Right lobe of liver (tissue), 4 donors: ENCODE measurements around the gene ANKRD16.

Source experiments
- POLR2A ChIP-seq: fragments of 450-650 bp; IDR thresholded peaks from one replicate; pipeline ENCODE4 v1.6.1; 2017; ENCODE audit warnings: antibody characterized with exemption, mild to moderate bottlenecking
- TF ChIP-seq, protein P1 (sequence below), 4 donors: fragments of 200-600 bp in 3 of 4; fragments of 450-650 bp in 1 of 4; IDR thresholded peaks; one replicate each; pipeline versions ENCODE4 v1.5.1 to v1.8.0; 2016 to 2022; ENCODE audit warnings: antibody characterized with exemption in 4 of 4, mild to moderate bottlenecking in 2 of 4
- donor health status: DM: no; HTN: no; CAD: no.
- donor health status: DM: no; HTN: no; CAD: no.
- donor health status: DM: no; HTN: yes; CAD: no.

DNA sequence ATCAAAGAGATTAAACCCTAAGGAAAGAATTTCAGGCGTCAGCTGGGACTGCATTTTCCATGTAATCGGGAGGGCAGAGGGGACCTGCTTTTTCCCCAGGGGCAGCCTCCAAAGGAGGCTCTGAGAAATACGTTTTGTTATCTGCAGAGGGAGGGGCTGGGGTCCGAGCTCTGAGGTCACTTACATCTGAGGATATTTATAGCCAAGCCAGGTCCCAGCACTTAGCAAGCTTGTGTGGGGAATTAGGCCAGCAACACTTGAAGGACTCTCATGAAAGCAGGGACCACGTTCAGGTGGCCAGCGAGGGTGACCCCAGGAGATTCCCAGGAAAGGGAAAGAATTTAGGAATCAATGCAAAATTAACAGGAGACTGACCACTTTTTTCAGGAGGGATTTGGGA is 55.9 kb downstream of the ANKRD16 start:
- no peak for TF ChIP-seq POLR2A
- TF ChIP-seq, protein P1, sequence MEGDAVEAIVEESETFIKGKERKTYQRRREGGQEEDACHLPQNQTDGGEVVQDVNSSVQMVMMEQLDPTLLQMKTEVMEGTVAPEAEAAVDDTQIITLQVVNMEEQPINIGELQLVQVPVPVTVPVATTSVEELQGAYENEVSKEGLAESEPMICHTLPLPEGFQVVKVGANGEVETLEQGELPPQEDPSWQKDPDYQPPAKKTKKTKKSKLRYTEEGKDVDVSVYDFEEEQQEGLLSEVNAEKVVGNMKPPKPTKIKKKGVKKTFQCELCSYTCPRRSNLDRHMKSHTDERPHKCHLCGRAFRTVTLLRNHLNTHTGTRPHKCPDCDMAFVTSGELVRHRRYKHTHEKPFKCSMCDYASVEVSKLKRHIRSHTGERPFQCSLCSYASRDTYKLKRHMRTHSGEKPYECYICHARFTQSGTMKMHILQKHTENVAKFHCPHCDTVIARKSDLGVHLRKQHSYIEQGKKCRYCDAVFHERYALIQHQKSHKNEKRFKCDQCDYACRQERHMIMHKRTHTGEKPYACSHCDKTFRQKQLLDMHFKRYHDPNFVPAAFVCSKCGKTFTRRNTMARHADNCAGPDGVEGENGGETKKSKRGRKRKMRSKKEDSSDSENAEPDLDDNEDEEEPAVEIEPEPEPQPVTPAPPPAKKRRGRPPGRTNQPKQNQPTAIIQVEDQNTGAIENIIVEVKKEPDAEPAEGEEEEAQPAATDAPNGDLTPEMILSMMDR (IDR thresholded peaks at IDR 0.05), result no peak
